ENCODE data around the gene MACROD2.

The MACROD2 gene

GRCh38 chr20:14117768-14118167 lies 122.5 kb downstream of the MACROD2 start:
- no peak for TF ChIP-seq CREB5 (CRISPR knock-in tag; IDR thresholded peaks at IDR 0.05; ENCODE audit: low read depth)
- TF ChIP-seq ZNF8 (CRISPR knock-in tag; IDR thresholded peaks at IDR 0.05), result no peak
- TF ChIP-seq POU6F1 (CRISPR knock-in tag; IDR thresholded peaks at IDR 0.05; ENCODE audit: borderline replicate concordance, low read depth), result no peak
- TF ChIP-seq ESRRG (CRISPR knock-in tag; IDR thresholded peaks at IDR 0.05), result no peak
- TF ChIP-seq CSDC2 (CRISPR knock-in tag; IDR thresholded peaks at IDR 0.05), result no peak
- TF ChIP-seq PATZ1 (CRISPR knock-in tag; IDR thresholded peaks at IDR 0.05; ENCODE audit: borderline replicate concordance), result no peak
- no peak for TF ChIP-seq GLIS3 (CRISPR knock-in tag; IDR thresholded peaks at IDR 0.05)
- no peak for TF ChIP-seq ISL1 (CRISPR knock-in tag; IDR thresholded peaks at IDR 0.05)
- TF ChIP-seq TCF4 (CRISPR knock-in tag; IDR thresholded peaks at IDR 0.05; ENCODE audit: borderline replicate concordance), result no peak
- TF ChIP-seq CSRNP3 (CRISPR knock-in tag; IDR thresholded peaks at IDR 0.05), result no peak
- TF ChIP-seq PPARA (CRISPR knock-in tag; IDR thresholded peaks at IDR 0.05; ENCODE audit: borderline replicate concordance), result no peak
- TF ChIP-seq ARNTL (CRISPR knock-in tag; IDR thresholded peaks at IDR 0.05; ENCODE audit: borderline replicate concordance, low read depth), result no peak
- no peak for ATAC-seq

GRCh38 chr20:14126856-14127255 lies 131.5 kb downstream of the MACROD2 start:
- ATAC-seq, result no peak
- no peak for TF ChIP-seq CREB5 (CRISPR knock-in tag; IDR thresholded peaks at IDR 0.05; ENCODE audit: low read depth)
- TF ChIP-seq ZNF70 (CRISPR knock-in tag; IDR thresholded peaks at IDR 0.05), result no peak
- TF ChIP-seq ZFP30 (CRISPR knock-in tag; IDR thresholded peaks at IDR 0.05), result no peak
- no peak for TF ChIP-seq SNAI2 (CRISPR knock-in tag; IDR thresholded peaks at IDR 0.05)
- no peak for TF ChIP-seq PATZ1 (CRISPR knock-in tag; IDR thresholded peaks at IDR 0.05; ENCODE audit: borderline replicate concordance)
- TF ChIP-seq ESRRG (CRISPR knock-in tag; IDR thresholded peaks at IDR 0.05), result no peak

- no peak for ATAC-seq
- TF ChIP-seq ZNF565 (CRISPR knock-in tag; conservative IDR thresholded peaks at IDR 0.05; ENCODE audit: low read depth) (no peak), ZC3H10 (CRISPR knock-in tag; IDR thresholded peaks at IDR 0.05) (no peak), ESRRG (CRISPR knock-in tag; IDR thresholded peaks at IDR 0.05) (no peak), CSRNP3 (CRISPR knock-in tag; IDR thresholded peaks at IDR 0.05) (no peak), PATZ1 (CRISPR knock-in tag; IDR thresholded peaks at IDR 0.05; ENCODE audit: borderline replicate concordance) (no peak), BACH2 (CRISPR knock-in tag; IDR thresholded peaks at IDR 0.05; ENCODE audit: borderline replicate concordance) (no peak), PPARA (CRISPR knock-in tag; IDR thresholded peaks at IDR 0.05; ENCODE audit: borderline replicate concordance) (no peak), CREB5 (CRISPR knock-in tag; IDR thresholded peaks at IDR 0.05; ENCODE audit: low read depth) (no peak), SNAI2 (CRISPR knock-in tag; IDR thresholded peaks at IDR 0.05) (no peak), TCF4 (CRISPR knock-in tag; IDR thresholded peaks at IDR 0.05; ENCODE audit: borderline replicate concordance) (no peak), RARB (CRISPR knock-in tag; IDR thresholded peaks at IDR 0.05) (no peak), ARNTL (CRISPR knock-in tag; IDR thresholded peaks at IDR 0.05; ENCODE audit: borderline replicate concordance, low read depth) (no peak), ZNF8 (CRISPR knock-in tag; IDR thresholded peaks at IDR 0.05) (no peak)
Measured at GRCh38 chr20:14127514-14128223, 132.4 kb downstream of the MACROD2 start.
